Immature natural killer cell (primary cell): ENCODE measurements around the gene KANK2. TPM values are rescaled to one million over a fixed set of nuclear protein-coding genes. Genes with fewer than 3 reads are reported as not detected.

Experiments used
- DNase-seq, 3 donors: peaks; one replicate each; pipeline ENCODE4 v3.0.0; 2022; ENCODE audit warnings: mixed read lengths in 1 of 3
- H3K27ac Mint-ChIP-seq, 6 donors: one replicate each; pipeline ENCODE4 v1.8.0; 2020; ENCODE audit warnings: mixed read lengths in 6 of 6, mild to moderate bottlenecking in 5 of 6, inconsistent platforms in 4 of 6, moderate library complexity in 3 of 6
- H3K27me3 Mint-ChIP-seq, 3 donors: one replicate each; pipeline ENCODE4 v1.8.0; 2020 to 2021; ENCODE audit warnings: low read depth in 3 of 3, mild to moderate bottlenecking in 3 of 3, mixed read lengths in 3 of 3, moderate library complexity in 3 of 3, inconsistent platforms in 1 of 3
- H3K36me3 Mint-ChIP-seq, 3 donors: one replicate each; pipeline ENCODE4 v1.8.0; 2020; ENCODE audit warnings: mixed read lengths in 3 of 3, inconsistent platforms in 2 of 3, mild to moderate bottlenecking in 2 of 3
- H3K4me1 Mint-ChIP-seq, 2 donors: one replicate each; pipeline ENCODE4 v1.8.0; 2020; ENCODE audit warnings: inconsistent platforms in 2 of 2, mild to moderate bottlenecking in 2 of 2, mixed read lengths in 2 of 2, moderate library complexity in 1 of 2
- H3K4me3 Mint-ChIP-seq, 5 donors: one replicate each; pipeline ENCODE4 v1.8.0; 2020; ENCODE audit warnings: mild to moderate bottlenecking in 5 of 5, mixed read lengths in 5 of 5, inconsistent platforms in 3 of 5, moderate library complexity in 3 of 5
- H3K9me3 Mint-ChIP-seq, 6 donors: one replicate each; pipeline ENCODE4 v1.8.0; 2020; ENCODE audit warnings: mild to moderate bottlenecking in 6 of 6, mixed read lengths in 6 of 6, inconsistent platforms in 4 of 6, moderate library complexity in 3 of 6
- polyA plus RNA-seq, 3 donors: library from polyadenylated mRNA; unstranded; fragments of 300-500 nt; fragmentation: Illumina TruSeq; gene quantifications; one replicate each; pipeline ENCODE4 v1.2.3, GENCODE V29; 2021

Gene KANK2
- polyA plus RNA-seq, 3 donors from 2014 or later, result 0.08 to 0.57 TPM; not detected in 1

DNA sequence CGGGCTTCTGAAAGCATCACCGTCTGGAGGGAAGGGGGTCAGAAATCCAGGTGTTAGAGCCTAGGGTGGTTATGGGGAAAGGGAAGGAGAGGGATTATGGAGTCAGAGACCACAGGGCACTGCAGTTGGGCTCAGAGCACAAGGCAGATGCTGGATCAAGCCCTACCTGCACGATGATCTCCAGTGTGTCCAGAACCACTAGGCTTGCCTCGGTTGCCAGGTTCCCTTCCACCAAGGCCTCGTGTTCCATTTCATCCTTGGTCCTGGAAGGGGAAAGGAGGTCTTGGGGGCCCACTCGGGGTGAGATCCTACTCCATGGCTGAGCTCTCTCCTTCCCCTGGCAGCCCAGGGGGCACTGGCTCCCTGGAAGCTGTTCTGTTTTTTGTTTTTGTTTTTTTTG is 17.0 kb upstream of the KANK2 start:
- Mint-ChIP-seq H3K4me3 (no peak overlapping the region), H3K9me3 (no peaks in the 10 kb centered on the region), H3K27me3 (peaks cover 3 to 4% (median 4%) of the 10 kb centered on the region in 3 donors), H3K27ac (no peak overlapping the region), H3K4me1 (no peaks in the 10 kb centered on the region), H3K36me3 (no peaks in the 10 kb centered on the region)
- no peak for DNase-seq

GRCh38 chr19:11210656-11210928 is 13.2 kb upstream of the KANK2 start:
- Mint-ChIP-seq H3K27me3 (peaks cover 3 to 9% (median 4%) of the 10 kb centered on the region in 3 donors), H3K27ac (peak overlapping the region in 3 of 6 donors; percentile 5 to 57 (median 42)), H3K4me1 (no peaks in the 10 kb centered on the region), H3K9me3 (no peaks in the 10 kb centered on the region), H3K4me3 (no peak overlapping the region), H3K36me3 (no peaks in the 10 kb centered on the region)
- DNase-seq, result no peak

GRCh38 chr19:11209839-11210655 is 12.7 kb upstream of the KANK2 start:
- Mint-ChIP-seq H3K36me3 (no peaks in the 10 kb centered on the region), H3K27me3 (peaks cover 2 to 9% (median 4%) of the 10 kb centered on the region in 3 donors), H3K4me3 (no peak overlapping the region), H3K9me3 (no peaks in the 10 kb centered on the region), H3K27ac (peak overlapping the region in 3 of 6 donors; percentile 42 to 67 (median 57)), H3K4me1 (no peaks in the 10 kb centered on the region)
- DNase-seq, result no peak

DNA sequence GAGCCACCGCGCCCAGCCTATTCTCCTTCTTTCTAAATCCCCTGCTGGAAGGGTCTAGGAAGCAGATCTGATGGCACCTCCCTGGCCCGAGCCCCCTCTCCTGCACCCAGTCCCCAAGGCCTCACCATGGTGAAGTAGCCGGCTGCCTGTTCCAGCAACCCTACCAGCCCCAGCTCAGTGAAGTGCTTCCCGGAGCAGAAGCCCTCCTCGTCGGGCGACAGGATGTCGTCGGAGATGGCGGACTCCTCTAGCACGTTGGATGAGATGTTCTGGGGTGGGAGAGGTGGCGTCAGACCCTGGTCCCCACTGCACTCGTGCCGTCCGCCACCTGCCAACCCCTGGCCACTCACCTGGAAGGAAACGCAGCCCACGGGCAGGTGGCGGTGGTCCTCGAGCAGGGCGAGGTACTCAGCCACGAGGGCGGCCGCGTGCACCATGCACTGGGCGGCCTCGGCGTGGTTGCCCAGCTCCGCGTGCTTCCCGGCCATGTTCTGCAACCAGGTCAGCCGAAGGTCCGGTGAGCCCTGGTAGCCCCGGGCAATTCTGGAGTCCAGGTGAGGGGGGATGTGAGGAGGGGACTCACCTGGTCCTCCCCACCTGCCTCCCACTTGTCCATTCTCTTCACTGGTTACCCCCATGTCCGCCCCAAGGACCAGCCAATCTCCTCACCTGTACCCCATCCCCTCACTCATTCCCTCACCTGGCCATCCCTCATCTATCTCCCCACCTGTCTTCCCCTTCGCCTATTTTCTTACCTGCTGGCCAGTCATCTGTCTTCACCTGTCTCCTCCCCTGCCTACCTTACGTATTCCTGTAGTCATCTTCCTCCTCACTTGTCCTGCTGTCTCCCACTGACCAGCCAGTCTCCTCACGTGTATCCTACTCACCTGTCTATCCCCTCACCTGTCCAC is 11.5 kb upstream of the KANK2 start:
- no peak for DNase-seq
- no peaks in the 10 kb centered on the region for H3K4me1 Mint-ChIP-seq
- no peaks in the 10 kb centered on the region for H3K9me3 Mint-ChIP-seq
- no peaks in the 10 kb centered on the region for H3K36me3 Mint-ChIP-seq
- H3K27ac Mint-ChIP-seq, result no peak overlapping the region
- no peak overlapping the region for H3K4me3 Mint-ChIP-seq
- peaks cover 3 to 9% (median 4%) of the 10 kb centered on the region in 3 donors for H3K27me3 Mint-ChIP-seq

- H3K27ac Mint-ChIP-seq, result no peak overlapping the region
- H3K36me3 Mint-ChIP-seq, result no peaks in the 10 kb centered on the region
- peaks cover 2 to 8% (median 5%) of the 10 kb centered on the region in 3 donors for H3K27me3 Mint-ChIP-seq
- H3K4me3 Mint-ChIP-seq, result no peak overlapping the region
- H3K4me1 Mint-ChIP-seq, result no peaks in the 10 kb centered on the region
- no peaks in the 10 kb centered on the region for H3K9me3 Mint-ChIP-seq
- DNase-seq, result no peak
Measured at GRCh38 chr19:11205939-11206570, 8.7 kb upstream of the KANK2 start.

DNA sequence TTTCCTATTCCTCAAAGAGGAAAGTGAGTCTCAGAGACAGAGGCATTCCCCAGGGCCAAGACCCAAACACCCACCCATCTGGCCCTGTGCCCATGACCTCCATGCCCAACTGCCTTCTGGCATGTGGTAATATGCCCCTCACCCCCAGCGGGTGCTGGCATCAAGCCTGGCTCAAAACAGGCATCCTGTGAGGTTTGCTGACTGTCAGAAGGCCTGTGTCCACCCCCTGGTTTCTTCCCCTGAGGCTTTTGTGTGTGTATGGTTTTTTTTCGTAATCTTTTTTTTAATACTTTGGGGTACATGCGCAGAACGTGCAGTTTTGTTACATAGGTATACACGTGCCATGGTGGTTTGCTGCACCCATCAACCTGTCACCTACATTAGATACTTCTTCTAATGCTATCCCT is 7.6 kb upstream of the KANK2 start:
- no peaks in the 10 kb centered on the region for H3K9me3 Mint-ChIP-seq
- H3K27me3 Mint-ChIP-seq, result peaks cover 0 to 8% (median 3%) of the 10 kb centered on the region in 3 donors
- no peak overlapping the region for H3K4me3 Mint-ChIP-seq
- H3K4me1 Mint-ChIP-seq, result no peaks in the 10 kb centered on the region
- DNase-seq, result peak in 1 of 3 donors; percentile 16
- peak overlapping the region in 1 of 6 donors; percentile 62 for H3K27ac Mint-ChIP-seq
- no peaks in the 10 kb centered on the region for H3K36me3 Mint-ChIP-seq

DNA sequence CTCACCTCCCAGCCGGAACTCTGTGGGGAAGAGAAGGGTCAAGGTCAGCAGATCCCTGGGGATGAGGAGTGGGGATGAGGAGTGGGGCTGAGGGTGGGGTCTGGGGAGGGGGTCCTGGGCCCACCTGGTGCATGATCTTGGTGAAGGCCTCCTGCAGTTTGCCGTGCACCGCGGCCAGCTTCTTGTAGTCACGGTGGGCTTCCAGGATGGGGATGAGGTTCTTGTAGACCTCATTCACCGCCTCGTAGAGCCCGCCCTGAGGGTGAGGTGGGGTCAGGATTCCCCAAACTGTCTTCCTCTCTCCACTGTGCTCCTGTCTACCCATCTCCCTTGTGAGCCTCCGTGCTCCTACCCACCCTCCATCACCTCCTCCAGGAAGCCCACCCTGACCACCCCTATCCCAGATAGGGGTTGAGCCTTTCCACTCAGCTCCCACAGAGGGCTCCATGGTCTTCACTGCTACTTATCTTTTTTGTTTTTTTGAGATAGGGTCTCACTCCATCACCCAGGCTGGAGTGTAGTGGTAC is 6.8 kb upstream of the KANK2 start:
- Mint-ChIP-seq H3K27me3 (peaks cover 0 to 8% (median 3%) of the 10 kb centered on the region in 3 donors), H3K36me3 (no peaks in the 10 kb centered on the region), H3K4me1 (no peaks in the 10 kb centered on the region), H3K9me3 (no peaks in the 10 kb centered on the region), H3K4me3 (no peak overlapping the region), H3K27ac (no peak overlapping the region)
- no peak for DNase-seq

DNA sequence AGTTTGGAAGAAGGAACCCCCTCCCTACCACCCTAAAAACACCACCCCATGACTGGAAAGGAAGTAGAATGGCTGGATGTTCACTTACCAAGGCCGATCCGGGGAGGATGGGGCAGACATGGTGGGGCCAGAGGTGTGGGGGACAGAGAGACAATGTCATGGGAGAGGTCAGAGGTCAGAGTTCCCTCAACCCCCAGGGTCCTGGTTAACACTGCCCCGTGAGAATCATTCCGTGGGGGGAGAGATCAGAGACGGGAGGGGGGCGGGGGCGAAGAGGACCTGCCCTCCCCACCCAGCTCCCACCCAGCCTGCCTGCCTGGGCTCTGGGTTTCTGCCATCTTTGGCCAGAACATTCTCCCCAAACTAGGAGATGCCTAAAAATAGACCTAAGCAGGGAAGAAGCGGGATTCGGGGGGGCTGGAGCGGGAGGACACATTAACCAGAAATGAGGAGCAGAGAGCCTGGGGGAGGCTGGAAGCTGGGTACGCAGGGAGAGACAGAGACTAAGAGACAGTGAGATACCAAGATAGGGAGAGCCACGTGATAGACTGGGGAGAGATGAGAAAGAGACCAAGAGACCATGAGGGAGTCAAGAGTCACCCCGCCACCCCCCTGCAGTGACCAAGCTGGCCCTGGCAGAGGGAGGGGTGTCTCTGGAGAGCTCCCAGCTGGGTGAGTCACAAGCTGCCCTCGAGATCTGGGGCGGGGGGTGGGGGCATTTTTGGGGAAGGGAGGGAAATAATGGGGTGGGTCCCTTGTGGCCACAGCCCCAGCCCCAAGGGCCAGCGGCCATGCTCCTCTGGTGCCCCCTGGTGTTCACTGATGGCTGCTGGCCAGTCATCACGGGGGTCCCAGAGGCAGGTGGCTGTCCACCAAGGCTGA is 6.1 kb upstream of the KANK2 start:
- Mint-ChIP-seq H3K4me3 (no peak overlapping the region), H3K36me3 (no peaks in the 10 kb centered on the region), H3K4me1 (no peaks in the 10 kb centered on the region), H3K9me3 (no peaks in the 10 kb centered on the region), H3K27me3 (peaks cover 0 to 8% (median 3%) of the 10 kb centered on the region in 3 donors), H3K27ac (peak overlapping the region in 1 of 6 donors; percentile 50)
- peak; percentile 17 to 21 (median 19) for DNase-seq

GRCh38 chr19:11202488-11203193 is 5.3 kb upstream of the KANK2 start:
- Mint-ChIP-seq H3K4me1 (peaks cover 1 to 6% of the 10 kb centered on the region in 2 donors), H3K4me3 (no peak overlapping the region), H3K27me3 (peaks cover 0 to 7% (median 6%) of the 10 kb centered on the region in 3 donors), H3K27ac (no peak overlapping the region), H3K9me3 (no peaks in the 10 kb centered on the region), H3K36me3 (no peaks in the 10 kb centered on the region)
- no peak for DNase-seq

- peaks cover 0 to 6% (median 5%) of the 10 kb centered on the region in 3 donors for H3K27me3 Mint-ChIP-seq
- no peaks in the 10 kb centered on the region for H3K36me3 Mint-ChIP-seq
- no peaks in the 10 kb centered on the region for H3K9me3 Mint-ChIP-seq
- no peak for DNase-seq
- H3K27ac Mint-ChIP-seq, result no peak overlapping the region
- no peak overlapping the region for H3K4me3 Mint-ChIP-seq
- peaks cover 4 to 6% of the 10 kb centered on the region in 2 donors for H3K4me1 Mint-ChIP-seq
Measured at GRCh38 chr19:11201791-11202190, 4.4 kb upstream of the KANK2 start.

DNA sequence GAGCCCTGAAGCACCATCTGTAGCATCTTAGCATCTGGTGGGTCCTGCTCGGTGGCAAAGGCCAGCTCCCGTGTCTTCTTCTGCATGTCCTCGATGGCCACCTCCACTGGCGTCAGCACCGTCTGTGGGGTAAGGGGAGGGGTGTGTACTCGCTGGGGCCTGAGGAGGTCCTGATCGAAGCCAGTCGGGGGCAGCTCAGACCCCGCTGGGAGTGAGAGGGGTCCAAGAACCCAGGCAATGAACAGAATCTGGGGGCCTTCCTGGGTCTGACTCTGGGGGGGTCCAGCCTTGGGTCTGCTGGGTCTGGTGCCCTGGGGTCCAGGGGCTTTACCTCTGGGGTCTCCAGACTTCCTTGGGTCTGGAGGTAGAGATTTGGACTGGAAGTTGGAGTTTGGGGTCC is 3.6 kb upstream of the KANK2 start:
- no peak for DNase-seq
- no peaks in the 10 kb centered on the region for H3K36me3 Mint-ChIP-seq
- H3K4me1 Mint-ChIP-seq, result peaks cover 6 to 9% of the 10 kb centered on the region in 2 donors
- no peak overlapping the region for H3K4me3 Mint-ChIP-seq
- no peaks in the 10 kb centered on the region for H3K9me3 Mint-ChIP-seq
- peaks cover 0 to 6% (median 5%) of the 10 kb centered on the region in 3 donors for H3K27me3 Mint-ChIP-seq
- no peak overlapping the region for H3K27ac Mint-ChIP-seq

DNA sequence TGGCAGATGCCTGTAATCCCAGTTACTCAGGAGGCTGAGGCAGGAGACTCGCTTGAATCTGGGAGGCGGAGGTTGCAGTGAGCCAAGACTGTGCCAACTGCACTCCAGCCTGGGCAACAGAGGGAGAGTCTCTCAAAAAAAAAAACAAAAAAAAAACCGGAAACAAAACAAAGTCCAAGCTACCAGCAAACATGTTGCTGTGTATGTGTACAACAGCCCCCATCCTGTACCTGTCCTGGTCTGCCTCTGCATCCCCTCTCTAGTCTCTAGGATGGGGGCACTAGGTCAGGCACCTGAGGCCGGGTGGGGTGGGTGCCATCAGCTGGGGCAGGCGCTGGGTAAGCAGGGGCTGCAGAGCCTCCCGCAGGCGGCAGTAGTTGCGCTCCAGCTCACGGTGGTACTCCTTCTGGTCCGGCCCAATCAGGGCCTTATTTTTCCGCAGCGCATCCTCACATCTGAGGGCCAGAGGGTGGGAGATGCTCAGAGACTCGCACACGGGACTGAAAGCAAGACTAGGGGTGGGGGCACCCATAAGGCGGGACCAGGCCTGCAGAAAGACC is 2.8 kb upstream of the KANK2 start:
- Mint-ChIP-seq H3K4me3 (no peak overlapping the region), H3K36me3 (no peaks in the 10 kb centered on the region), H3K4me1 (peaks cover 6 to 9% of the 10 kb centered on the region in 2 donors), H3K9me3 (no peaks in the 10 kb centered on the region), H3K27ac (no peak overlapping the region), H3K27me3 (peaks cover 0 to 6% (median 2%) of the 10 kb centered on the region in 3 donors)
- DNase-seq, result no peak
